Stimulated activated naive CD4-positive, alpha-beta T cell treated with Interleukin-2 at 50 U/mL for 16 hours (primary cell): ENCODE data around the gene NSFL1C.
A peak's percentile ranks its signal among the peaks of the same experiment; 100 is the strongest.

ENCODE experiments used
- DNase-seq: peaks from one replicate; lab custom pipeline; 2025; lab: John Stamatoyannopoulos, UW

Gene NSFL1C

DNA sequence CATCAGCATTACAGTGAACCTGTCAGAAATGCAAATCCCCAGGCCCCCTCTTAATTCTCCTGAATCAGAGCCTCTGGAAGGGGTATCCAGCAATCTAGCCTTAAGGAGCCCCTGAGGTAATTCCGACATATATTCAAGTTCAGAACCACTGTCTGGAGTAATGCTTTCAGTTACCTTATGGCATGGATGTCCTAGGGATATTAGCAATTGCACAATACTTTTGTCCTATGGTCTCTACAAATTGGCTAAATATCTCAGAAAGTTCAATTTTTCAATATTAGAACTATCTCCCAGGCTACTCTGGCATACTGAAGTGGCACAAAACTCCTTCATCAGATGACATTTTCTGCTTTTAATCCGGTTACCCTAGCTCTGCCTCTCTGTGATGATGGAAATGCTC is 6.4 kb downstream of the NSFL1C start:
- DNase-seq, result no peak

DNA sequence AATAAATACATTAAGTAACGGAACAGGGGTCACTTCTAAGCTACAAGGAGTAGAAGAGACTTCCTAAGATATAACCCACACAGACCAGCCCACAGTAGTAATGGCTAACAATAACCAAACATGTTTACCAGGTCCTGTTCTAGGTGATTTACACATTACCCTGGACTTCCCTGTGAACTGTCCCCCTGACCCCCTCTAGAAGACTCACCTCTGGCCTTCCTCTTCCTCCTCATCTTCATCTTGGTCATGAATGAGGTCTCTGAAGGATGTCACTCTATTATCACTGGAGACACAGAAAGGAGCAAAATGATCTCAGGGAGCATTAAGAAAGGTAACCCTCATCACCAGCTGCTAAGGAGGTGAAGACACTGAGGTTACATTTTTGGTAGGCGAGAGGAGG is 8.7 kb downstream of the NSFL1C start:
- DNase-seq, result no peak

DNA sequence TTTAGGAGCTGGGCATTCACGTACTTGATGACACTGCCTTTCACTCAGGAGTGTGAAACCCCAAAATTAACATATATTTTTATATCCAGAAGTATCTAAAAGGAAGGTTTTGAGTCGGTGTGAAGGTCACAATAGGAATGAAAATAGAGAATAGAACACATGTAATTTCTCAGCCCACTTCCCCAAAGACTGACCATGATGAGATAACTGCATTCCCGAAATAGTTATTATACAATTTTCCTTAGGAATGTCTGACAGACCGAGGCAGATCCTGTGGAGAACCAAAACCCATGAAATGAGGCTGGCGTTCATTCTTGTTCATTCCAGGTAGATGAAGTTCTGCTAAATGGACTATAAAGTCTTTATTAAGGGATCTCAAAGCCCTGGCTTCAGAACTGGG is 10.3 kb downstream of the NSFL1C start:
- no peak for DNase-seq

DNA sequence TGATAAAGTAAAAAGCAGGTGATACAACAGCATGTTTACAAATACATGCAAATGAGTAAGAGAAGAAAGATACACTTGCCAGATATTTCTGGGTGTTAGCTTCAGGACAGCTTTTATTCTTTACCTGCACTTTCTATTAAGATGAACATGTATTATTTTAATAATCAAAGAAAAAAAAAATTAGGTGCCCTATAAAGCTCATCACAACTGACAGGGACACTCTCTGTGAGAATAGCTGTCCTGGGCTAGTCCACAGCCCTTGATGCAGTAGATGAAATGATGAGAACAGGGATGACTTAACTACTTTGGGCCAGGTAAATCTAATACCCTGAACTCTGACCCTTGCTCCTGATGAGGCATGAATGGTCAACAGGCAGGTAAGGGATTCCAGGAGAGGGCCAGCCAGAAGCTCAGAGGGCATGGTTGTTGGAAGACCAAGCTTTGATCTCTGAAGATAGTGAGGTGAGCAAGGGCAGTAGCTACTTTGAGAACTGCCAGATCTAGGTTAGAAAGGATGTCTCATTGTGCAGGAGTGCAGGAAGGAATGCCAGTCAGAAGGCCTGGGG is 15.6 kb downstream of the NSFL1C start:
- DNase-seq, result no peak

DNA sequence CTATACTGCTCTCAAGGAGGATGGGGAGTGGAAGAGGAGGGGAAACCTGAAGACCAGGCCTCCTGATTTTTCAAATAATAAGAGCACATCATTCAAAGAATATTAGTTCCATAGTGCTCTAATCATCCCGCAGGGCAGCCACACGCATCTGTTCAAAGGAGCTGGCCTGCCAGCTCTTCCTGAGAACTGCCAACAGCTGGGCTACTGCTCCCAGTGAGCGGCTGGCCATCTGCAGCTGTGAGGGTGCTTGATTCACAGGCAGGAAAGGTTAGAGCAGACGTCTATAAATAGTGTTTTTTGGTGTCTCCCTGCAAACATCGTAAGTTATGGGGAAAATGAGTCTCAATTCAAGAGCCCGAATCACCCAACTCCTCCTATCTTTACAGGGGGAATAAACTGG is 17.3 kb downstream of the NSFL1C start:
- DNase-seq, result no peak

DNA sequence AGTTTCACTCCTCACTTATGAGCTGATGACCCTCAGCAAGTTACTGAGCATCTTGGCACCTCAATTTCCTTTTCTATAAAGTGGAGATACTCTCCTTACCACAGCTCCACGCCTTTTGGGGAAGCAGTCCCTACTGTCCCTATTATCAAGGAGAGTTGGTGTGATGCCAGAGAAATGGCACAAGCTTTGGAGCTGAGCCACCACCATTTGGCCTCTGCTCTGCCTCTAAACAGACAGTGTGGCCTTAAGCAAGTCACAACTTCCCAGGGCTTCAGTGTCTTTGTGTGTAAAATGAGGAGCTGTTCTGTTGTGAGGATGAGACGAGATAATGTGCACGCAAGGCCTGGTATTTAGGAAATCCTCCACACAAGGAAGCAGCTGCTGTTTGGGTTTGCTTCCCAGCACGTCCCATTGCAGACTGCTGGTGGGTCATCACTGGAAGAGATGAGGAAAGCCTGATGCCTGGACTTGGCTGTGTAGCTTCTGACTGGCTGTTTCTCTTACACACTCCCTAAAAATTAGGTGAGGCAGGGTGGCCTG is 18.5 kb downstream of the NSFL1C start:
- no peak for DNase-seq

DNA sequence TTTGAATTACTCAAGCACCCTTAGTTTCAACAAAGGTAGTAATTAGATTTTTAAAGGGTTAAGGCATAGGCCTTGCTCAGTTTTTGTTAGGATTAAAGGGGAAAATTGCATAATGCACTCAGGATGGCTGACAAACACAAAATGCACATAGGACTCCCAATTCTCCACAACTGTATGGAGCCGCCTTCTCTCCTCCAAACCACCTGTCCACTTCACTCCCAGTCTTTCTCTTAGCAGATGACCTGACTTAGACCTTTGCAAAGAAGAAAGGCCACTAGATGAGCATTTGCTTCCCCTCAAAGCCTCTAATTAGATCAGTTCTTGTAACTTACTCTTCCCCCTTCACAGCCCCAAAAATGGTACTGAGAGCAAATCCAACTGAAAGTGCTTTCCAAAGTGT is 20.1 kb downstream of the NSFL1C start:
- DNase-seq, result no peak

DNA sequence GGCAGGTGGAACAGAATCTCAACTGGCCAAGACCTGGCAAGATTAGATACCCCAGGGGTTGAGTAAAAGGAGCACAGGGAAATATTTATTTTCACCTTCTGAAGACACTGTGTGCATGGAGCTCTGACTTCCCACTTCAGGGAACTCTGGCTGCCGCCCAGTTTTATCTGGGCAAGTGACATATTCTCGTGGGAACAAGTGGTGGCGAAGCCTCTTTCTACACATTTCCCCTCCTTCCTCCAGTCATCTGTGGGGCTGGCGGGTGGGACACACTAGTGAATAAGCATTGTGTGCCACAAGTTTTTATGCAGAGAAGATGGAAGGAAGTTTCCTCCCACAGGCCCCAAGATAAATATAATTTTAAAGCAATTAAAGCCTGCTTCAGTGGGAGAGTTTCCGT is 23.6 kb downstream of the NSFL1C start:
- DNase-seq, result no peak

DNA sequence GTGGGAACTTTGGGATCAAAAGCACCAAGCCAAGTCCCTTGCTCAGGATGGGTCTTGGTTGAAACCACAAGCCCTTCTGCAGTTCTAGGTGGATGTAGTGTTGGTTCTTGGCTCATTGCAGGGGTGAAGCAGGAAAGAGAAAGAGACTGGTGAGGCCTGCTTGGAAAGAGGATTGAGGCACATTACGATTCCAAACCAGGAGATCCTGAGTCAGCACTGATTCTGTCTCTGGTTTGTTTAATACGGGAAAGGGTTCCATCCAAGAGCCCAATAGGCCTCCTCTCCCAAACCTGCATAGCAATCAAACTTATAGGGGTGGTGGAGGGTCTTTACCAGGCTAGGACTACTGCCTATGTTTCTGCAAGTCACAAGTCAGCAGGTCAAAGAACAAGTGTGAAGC is 24.3 kb downstream of the NSFL1C start:
- no peak for DNase-seq

DNA sequence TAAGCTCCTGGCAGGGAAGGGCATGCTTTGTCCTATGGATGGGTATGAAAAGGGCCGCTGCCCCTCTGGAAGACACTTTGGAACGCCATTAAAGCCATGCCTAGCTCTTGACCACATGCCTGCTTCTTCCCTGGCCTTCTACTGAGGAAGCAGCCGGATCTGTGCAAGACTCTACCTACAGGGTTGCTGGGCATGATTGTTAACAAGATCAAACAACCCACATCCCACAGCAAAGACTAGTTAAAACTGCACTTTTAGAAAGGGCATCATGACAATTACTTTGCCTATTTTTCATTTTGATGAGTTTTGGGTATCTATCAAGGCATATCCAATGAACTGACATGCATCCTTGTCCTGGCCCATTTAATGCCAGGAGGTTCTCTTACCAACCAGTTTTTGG is 25.5 kb downstream of the NSFL1C start:
- no peak for DNase-seq

DNA sequence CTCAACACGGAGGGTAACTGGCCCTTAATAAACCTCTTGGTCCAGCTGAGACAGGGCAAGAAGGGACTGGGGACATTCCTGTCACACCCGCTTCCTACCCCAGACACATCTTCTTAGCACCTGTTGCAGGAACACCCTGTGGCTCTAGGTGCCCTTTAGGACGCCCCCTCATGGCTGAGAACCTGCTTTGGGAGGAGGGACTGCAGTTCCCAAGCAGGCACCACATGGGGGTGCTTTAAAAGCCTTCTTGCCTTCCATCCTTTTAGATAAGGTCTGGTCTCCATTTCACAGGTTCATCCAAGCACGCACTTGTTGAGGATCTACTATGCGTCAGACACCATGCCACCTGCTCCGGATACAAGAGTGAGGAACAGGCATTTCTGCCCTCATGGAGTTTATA is 26.6 kb downstream of the NSFL1C start:
- DNase-seq, result no peak

DNA sequence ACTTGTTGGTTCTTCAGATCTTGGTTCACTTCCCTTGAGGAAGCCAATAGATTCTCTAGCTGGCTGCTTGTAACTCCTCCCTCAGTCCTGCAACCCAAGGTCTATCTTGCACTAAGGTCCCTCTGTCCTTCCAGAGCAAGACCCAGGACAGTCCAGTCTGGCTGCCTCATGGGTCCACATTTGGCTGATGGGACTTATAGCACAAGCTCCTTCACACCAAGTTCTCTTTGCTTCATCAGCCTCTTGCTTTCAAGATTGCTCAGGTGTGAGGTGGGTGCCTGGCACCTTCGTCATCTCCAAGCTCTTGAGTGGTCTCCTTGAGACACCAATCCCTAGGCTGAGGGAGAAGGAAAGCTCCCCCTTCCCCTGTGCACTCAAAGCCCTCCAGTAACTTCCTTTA is 28.3 kb downstream of the NSFL1C start:
- DNase-seq, result no peak

DNA sequence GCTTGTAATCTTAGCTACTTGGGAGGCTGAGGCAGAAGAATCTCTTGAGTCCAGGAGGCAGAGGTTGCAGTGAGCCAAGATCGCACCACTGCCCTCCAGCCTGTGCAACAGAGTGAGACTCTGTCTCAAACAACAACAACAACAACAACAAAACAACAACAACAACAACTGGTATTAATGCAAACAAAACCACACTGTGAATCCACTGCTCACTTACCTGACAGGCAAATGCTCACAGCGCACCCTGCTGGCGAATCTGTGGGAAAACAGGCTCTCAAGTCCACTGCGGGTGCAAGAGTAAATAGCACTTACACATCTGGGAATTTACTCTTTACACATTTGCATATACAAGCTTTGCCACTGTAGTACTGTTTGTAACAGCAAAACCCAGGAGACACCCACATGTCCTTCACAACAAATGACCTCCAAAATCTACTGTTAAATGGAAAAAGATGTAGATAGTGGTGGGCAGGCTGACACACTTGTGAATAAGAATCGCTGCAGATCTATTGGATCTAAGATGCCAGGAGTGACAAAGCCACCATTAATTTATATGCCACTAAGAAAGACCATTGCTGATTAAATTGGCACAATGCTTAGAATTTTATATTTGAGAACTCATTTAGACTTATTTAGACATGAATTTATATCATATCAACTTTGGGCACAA is 29.3 kb downstream of the NSFL1C start:
- DNase-seq, result peak; percentile 76

DNA sequence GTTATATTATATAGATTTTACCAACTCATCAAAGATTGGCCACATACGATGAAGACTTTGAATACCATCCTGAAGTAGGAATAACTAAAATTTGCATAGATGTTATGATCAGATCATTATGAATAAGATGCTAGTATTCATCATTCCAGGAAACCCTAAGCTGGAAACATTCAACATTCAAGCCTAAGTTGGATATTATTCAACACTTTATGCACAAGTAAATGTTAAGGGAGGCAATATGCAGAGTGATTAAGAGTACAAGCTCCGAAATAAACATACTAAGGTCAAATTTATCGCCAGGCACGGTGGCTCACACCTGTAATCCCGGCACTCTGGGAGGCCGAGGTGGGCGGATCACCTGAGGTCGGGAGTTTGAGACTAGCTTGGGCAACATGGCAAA is 30.4 kb downstream of the NSFL1C start:
- DNase-seq, result no peak

DNA sequence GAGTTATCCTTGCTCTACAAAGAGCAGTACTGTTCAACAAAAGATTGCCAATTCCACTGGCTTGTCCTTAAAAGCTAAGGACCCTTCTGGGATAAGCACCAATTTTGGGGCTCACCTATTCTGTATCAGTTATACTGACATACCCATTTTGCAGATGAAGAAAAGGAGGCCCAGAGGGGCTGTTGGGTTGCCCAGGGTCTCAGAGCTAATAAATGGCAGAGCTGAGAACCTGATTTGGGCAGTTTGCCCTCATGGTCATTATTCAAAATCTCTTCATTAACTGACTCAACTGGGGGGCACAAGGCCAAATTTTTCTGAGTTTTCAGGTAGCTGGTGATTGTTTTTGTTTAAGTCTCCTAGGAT is 31.3 kb downstream of the NSFL1C start:
- DNase-seq, result no peak

DNA sequence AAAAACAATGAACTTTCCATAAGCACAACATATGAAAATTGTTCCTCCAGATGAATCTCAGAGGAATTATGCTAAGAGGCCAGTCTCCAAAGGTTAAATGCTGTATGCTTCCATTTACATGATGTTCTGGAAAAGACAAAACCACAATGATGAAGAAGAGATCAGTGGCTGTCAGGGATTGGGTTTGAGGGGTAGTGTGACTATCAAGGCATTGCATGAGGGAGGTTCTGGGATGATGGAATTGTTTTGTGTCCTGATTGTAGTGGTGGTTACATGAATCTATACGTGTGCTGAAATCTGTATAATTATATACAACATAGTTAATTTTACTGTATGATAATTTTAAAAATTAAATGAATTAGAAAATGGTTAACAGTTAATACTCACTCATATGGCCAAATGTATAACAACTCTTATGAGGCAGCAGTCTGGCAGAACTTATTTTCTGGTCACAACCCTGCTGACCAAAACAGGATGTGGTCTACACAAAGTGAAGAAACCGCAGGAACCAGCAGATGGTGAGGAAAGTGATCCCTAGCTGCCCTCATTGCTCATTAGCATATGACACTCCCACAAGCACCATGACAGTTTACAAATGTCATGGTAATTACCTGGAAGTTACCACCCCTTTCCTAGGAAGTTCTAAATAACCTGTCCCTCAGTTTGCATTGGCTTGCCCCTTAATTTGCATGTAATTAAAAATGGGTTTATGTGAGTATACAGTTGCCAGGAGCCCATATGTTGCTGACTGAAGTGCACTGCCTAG is 31.9 kb downstream of the NSFL1C start:
- DNase-seq, result peak; percentile 48

DNA sequence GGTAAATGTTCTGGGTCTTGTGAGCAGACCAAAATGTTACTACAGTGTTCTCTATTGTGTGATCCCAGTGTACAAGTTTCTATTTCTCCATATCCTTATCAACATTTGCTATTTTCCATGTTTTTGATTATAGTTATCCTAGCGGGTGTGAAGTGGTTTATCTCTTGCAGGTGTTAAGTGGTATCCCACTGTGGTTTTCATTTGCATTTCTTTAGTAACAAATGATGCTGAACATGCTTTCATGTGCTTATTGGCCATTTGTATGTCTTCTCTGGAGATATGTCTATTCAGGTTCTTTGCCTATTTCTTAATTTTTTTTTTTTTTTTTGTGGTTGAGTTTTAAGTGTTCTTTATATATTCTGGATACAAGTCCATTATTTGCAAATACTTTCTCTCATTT is 35.5 kb downstream of the NSFL1C start:
- DNase-seq, result no peak

DNA sequence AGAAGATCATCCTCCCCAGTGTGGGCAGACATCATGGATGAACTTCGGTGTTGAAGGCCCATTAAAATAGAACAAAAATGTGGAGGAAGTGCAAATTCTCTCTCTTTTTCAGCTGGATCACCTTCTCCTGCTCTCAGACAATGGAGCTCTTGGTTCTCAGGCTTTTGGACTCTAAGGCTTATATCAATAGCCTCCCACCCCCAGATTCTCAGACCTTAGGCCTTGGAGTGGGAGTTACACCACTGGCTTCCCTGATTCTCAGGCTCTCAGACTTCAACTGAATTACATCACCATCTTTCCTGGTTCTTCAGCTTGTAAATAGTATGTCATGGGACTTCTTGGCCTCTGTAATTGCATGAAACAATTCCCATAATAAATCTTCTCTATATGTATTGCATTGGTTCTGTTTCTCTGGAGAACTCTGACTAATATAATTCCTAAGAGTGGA is 36.6 kb downstream of the NSFL1C start:
- DNase-seq, result no peak

DNA sequence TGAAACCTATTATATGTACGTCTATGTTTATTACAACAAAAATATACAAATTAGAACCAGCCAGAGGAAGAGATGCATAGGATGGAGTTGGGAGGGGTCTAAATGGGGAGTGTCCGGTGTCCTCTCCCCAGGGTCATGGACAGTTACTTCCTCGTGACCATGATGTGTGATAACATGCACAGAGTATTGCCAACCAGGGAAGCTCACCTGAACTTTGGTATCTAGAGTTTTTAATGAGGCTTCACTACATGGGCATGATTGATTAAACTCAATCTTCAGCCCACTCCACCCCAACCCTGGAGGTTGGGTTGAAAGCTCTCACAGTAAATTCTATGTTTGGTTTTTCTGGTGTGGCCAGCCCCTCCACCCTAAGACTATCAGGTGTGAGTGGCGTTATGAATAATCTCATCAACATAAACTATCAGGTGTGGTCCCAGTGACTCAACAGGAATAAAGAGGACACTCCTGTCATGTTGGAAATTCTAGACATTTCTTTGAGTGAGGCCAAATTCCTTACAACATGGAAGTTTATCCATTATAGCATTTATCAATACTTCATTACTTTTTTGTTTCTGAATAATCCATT is 37.4 kb downstream of the NSFL1C start:
- no peak for DNase-seq

DNA sequence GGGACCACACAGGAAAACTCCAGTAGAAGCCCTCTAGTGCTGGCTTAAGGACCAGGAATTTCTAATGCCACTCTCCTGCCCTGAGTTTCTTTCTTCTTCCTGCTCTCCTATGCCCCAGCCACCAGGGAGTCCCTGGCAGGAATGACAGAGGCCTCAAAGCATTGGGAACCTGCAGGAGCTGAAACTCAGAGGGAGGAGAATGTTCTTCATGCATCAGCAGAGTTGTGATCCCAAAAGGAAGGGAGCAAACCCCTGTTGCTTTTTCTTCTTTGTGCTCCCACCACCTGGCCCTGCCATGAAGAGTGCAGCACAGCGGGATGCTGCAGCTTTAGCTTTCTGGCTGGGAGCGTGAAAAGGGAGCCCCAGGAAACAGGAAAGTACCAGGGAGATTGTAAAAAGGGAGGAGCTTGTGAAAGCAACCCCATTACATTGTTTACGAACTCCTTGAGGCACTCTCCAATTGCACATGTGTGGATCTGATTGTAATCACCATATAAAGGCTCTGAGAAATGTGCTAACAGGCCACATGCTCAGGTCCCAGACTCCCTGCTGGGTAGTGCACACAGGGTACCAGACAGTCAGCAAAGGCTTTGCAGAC is 39.1 kb downstream of the NSFL1C start:
- DNase-seq, result no peak

DNA sequence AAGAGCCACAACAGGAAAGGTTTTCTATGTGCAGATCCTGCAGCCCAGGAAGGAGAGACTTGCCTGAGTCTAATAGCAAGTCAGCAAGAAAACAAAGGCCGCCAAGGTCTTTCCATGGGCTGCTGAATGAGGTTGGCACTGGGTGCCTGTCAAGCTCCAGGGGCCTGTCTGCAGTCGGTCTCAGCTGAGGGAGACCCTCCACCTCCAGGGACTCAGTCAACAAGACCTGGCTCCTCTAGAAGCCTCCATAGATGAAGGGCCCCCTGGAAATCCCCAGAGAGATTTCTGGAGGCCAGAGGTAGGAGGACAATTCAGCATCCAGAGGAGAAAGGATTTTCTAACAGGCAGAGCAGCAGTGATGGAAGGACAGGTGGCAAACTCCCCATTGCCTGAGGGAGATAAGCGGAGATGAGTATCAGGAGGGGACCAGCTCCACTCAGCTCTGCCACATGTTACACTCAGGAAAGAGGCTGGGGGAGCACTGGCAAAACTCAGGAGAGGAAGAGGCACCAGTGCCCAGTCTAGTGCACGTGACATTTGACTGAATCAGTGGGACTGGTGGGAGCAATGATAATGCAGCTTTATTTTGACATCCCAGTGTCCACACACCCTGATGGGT is 40.3 kb downstream of the NSFL1C start:
- no peak for DNase-seq

DNA sequence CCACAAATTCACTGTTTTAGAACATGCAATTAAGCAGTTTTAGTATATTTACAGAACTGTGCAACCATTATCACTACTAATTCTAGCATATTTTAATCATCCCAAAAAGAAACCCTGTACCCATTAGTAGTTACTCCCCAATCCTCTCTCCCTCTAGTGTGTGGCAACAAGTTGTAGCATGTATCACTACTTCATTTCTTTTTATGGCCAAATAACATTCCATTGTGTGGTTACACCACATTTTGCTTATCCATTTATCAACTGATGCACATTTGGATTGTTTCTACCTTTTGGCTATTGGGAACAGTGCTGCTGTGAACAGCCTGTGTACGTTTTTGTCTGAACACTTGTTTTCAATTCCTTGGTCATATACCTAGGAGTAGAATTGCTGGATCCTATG is 42.3 kb downstream of the NSFL1C start:
- DNase-seq, result no peak
